Skeletal muscle tissue (tissue), 4 donors: Measurements from ENCODE around the gene DARS1. TPM values are rescaled to one million over a fixed set of nuclear protein-coding genes. Genes with fewer than 3 reads are reported as not detected.

Experiments
- H3K27ac ChIP-seq: one replicate; pipeline ENCODE4 v1.7.0; 2013; ENCODE audit warnings: mild to moderate bottlenecking, low read depth, low read length, inconsistent platforms
- H3K27me3 ChIP-seq, 3 donors: one replicate each; pipeline ENCODE4 v1.7.0; 2013; ENCODE audit warnings: low read length in 3 of 3; ENCODE audit not compliant: control insufficient read depth in 3 of 3, insufficient read depth in 3 of 3
- H3K36me3 ChIP-seq, 3 donors: one replicate each; pipeline ENCODE4 v1.7.0; 2013; ENCODE audit warnings: low read length in 3 of 3; ENCODE audit not compliant: control insufficient read depth in 3 of 3, insufficient read depth in 3 of 3
- H3K4me1 ChIP-seq, 3 donors: one replicate each; pipeline ENCODE4 v1.7.0; 2013; ENCODE audit warnings: low read length in 3 of 3, mild to moderate bottlenecking in 3 of 3; ENCODE audit not compliant: control insufficient read depth in 3 of 3, insufficient read depth in 3 of 3
- H3K4me3 ChIP-seq, 3 donors: one replicate each; pipeline ENCODE4 v1.7.0; 2013; ENCODE audit warnings: low read length in 3 of 3
- H3K9ac ChIP-seq, 3 donors: one replicate each; pipeline ENCODE4 v1.7.0; 2013; ENCODE audit warnings: low read length in 3 of 3, mild to moderate bottlenecking in 3 of 3, moderate library complexity in 2 of 3, low read depth in 1 of 3
- H3K9me3 ChIP-seq, 3 donors: one replicate each; pipeline ENCODE4 v1.7.0; 2013; ENCODE audit warnings: low read length in 3 of 3; ENCODE audit not compliant: control insufficient read depth in 3 of 3
- total RNA-seq: library from RNA; depleted of rRNA; stranded (reverse); fragments of >200 nt; gene quantifications from one replicate; pipeline ENCODE4 v1.2.3, GENCODE V29; 2014
- donor health status: Osteomylitis.

DARS1 gene
- total RNA-seq, 1 donor from 2014 or later, result 85.6 TPM

DNA sequence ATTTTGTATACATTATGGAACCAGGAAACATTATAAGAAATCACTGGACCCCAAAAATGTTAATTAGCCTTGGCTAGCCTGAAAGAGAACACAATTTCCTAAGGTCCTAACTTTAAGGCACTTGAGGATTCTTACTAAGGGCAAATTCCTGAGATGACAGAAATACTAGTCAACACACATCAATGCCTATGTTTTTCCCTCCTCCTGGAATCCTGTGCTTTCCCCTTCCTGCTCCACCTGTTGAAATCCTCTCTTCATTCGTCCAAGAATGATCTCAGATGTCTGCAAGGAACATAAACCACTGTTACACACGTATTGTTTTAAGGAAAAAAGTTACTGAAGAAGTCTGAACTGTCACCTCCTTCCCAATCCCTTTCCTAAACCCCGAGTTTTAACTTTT is 21.2 kb upstream of the DARS1 start:
- H3K9ac ChIP-seq, result no peak overlapping the region

DNA sequence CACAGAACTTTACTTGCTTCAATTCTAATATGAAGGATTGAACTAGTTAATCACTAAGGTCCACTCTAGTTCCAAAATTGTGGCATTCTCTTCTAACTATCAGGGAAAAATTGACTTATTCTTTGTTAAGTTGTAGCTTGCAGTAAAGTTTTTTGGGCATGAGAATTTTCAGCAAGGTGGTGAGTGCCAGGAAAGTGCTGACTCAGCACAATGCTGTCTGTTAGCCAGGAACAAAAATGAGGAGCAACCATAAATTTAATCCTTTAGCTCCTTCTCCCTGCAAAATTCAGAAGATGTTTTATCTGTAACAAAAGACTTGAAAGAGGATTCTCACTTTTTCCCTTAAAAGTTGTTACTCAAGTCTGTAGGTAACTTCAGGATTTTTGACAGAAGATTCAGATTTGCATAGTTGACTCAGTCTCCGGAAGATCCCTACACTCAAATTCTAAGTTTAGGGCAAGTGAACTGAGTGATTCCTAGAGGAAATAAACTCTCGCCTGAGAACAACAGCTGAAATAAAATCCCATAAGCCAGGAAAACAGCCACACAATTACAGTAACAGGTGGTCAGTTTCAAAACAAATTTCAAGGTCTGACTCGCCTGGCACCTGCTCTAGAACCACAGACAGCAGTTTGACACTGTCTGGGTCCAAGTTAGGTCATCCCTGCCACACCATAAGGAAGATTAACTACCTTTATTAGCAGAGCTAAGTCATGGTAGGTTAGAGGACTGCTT is 20.2 kb upstream of the DARS1 start:
- Histone ChIP-seq H3K27ac (no peak overlapping the region), H3K9ac (peak overlapping the region in 1 of 3 donors; percentile 2), H3K4me3 (no peak overlapping the region), H3K4me1 (peaks cover under 1 to 6% (median 3%) of the 10 kb centered on the region in 3 donors), H3K9me3 (no peaks in the 10 kb centered on the region), H3K27me3 (no peaks in the 10 kb centered on the region), H3K36me3 (no peaks in the 10 kb centered on the region)

More for the DNA sequence above, 21.2 kb upstream of the DARS1 start:
- Histone ChIP-seq H3K27ac (no peak overlapping the region), H3K4me3 (no peak overlapping the region), H3K9me3 (no peaks in the 10 kb centered on the region), H3K4me1 (peaks cover 0 to 6% (median 2%) of the 10 kb centered on the region in 3 donors), H3K27me3 (no peaks in the 10 kb centered on the region), H3K36me3 (no peaks in the 10 kb centered on the region)

- Histone ChIP-seq H3K4me3 (no peak overlapping the region), H3K9ac (no peak overlapping the region)
Measured at GRCh38 chr2:136004965-136005364, 19.5 kb upstream of the DARS1 start.

DNA sequence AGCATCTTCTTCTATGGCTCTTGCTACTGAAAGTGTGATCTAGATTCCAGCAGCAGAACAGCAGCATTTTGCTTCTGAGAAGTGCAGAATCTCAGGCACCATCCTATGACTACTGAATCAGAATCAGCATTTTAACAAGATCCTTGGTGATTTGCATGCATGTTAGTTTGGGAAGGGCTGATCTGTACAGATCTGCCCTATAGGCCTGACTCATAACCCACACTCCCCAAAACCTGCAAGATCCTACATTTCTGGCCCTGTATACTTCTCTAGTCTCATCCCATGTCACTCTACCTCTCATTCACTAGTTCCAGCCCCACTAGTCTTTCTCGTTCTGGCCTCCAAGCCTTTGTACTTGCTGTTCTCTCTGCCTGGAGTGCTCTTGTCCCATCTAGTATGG is 15.7 kb upstream of the DARS1 start:
- Histone ChIP-seq H3K4me3 (no peak overlapping the region), H3K9ac (no peak overlapping the region), H3K9me3 (no peaks in the 10 kb centered on the region), H3K4me1 (peaks cover 3 to 5% (median 4%) of the 10 kb centered on the region in 3 donors), H3K36me3 (no peaks in the 10 kb centered on the region), H3K27me3 (no peaks in the 10 kb centered on the region), H3K27ac (no peak overlapping the region)

More at GRCh38 chr2:136004965-136005364, 19.5 kb upstream of the DARS1 start:
- H3K4me1 ChIP-seq, result peaks cover 3 to 6% (median 5%) of the 10 kb centered on the region in 3 donors
- H3K36me3 ChIP-seq, result no peaks in the 10 kb centered on the region
- H3K9me3 ChIP-seq, result no peaks in the 10 kb centered on the region
- no peaks in the 10 kb centered on the region for H3K27me3 ChIP-seq
- no peak overlapping the region for H3K27ac ChIP-seq

GRCh38 chr2:136000502-136000901 is 15.1 kb upstream of the DARS1 start:
- H3K36me3 ChIP-seq, result no peaks in the 10 kb centered on the region
- peaks cover 0 to 3% (median 3%) of the 10 kb centered on the region in 3 donors for H3K4me1 ChIP-seq
- no peaks in the 10 kb centered on the region for H3K9me3 ChIP-seq
- H3K27me3 ChIP-seq, result no peaks in the 10 kb centered on the region
- no peak overlapping the region for H3K9ac ChIP-seq
- H3K27ac ChIP-seq, result no peak overlapping the region
- H3K4me3 ChIP-seq, result no peak overlapping the region

DNA sequence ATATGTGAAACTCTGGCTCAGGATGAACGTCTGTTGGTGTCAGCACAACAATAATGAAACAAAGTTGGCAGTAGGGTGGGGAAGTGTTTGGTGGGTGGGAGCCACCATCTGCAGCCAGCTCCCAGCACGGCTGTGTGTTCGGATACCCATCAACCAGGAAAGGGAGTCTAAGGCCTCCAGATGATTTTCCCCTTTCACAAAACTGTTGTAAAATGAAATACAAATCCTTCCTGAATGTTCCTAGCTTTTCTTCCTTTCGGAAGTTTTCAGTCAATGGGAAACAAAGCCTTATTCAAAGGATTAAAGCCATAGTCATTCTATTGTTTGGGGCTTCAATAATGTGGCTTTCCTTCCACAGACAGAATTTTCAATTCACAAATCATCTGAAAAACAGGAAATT is 14.5 kb upstream of the DARS1 start:
- H3K9ac ChIP-seq, result no peak overlapping the region
- no peaks in the 10 kb centered on the region for H3K36me3 ChIP-seq
- no peaks in the 10 kb centered on the region for H3K9me3 ChIP-seq
- no peak overlapping the region for H3K27ac ChIP-seq
- H3K27me3 ChIP-seq, result no peaks in the 10 kb centered on the region
- H3K4me3 ChIP-seq, result no peak overlapping the region
- peaks cover 0 to 3% (median 3%) of the 10 kb centered on the region in 3 donors for H3K4me1 ChIP-seq

DNA sequence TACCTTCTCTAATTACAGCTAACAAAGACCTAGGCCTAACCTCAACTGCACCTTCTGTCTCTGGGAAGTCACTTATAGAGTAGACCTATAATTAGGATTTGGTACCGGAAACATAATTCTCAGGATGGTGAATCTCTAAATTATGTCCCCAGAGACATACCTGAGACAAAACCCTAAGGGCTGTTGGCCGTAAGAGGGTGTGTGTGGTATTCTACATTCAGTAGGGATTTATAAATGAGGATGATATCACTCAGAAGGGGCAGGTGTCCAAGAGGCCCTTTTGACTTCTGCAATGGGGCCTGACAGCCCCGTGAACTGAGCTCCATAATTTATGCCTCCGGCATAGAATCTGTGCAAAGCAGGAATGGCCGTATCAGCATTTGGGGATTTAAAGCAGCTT is 13.5 kb upstream of the DARS1 start:
- no peaks in the 10 kb centered on the region for H3K36me3 ChIP-seq
- H3K4me3 ChIP-seq, result no peak overlapping the region
- H3K4me1 ChIP-seq, result peaks cover 0 to 3% (median 3%) of the 10 kb centered on the region in 3 donors
- H3K27ac ChIP-seq, result no peak overlapping the region
- no peak overlapping the region for H3K9ac ChIP-seq
- no peaks in the 10 kb centered on the region for H3K27me3 ChIP-seq
- no peaks in the 10 kb centered on the region for H3K9me3 ChIP-seq

- Histone ChIP-seq H3K9ac (no peak overlapping the region), H3K36me3 (no peaks in the 10 kb centered on the region), H3K4me3 (no peak overlapping the region), H3K9me3 (no peaks in the 10 kb centered on the region), H3K27ac (no peak overlapping the region), H3K27me3 (no peaks in the 10 kb centered on the region), H3K4me1 (peaks cover 0 to 3% (median 3%) of the 10 kb centered on the region in 3 donors)
Measured at GRCh38 chr2:135997380-135997779, 12.0 kb upstream of the DARS1 start.

- Histone ChIP-seq H3K27me3 (no peaks in the 10 kb centered on the region), H3K4me3 (no peak overlapping the region), H3K4me1 (peaks cover 0 to 3% (median 3%) of the 10 kb centered on the region in 3 donors), H3K36me3 (no peaks in the 10 kb centered on the region), H3K9me3 (no peaks in the 10 kb centered on the region), H3K27ac (no peak overlapping the region), H3K9ac (no peak overlapping the region)
Measured at GRCh38 chr2:135996304-135996703, 10.9 kb upstream of the DARS1 start.

- H3K9ac ChIP-seq, result no peak overlapping the region
- H3K27me3 ChIP-seq, result no peaks in the 10 kb centered on the region
- H3K9me3 ChIP-seq, result no peaks in the 10 kb centered on the region
- no peak overlapping the region for H3K4me3 ChIP-seq
- no peaks in the 10 kb centered on the region for H3K4me1 ChIP-seq
- H3K36me3 ChIP-seq, result no peaks in the 10 kb centered on the region
- no peak overlapping the region for H3K27ac ChIP-seq
Measured at GRCh38 chr2:135994281-135994680, 8.9 kb upstream of the DARS1 start.
